Endothelial cell of umbilical vein (primary cell): Measurements from ENCODE around the gene IGSF3. TPM values are rescaled to one million over a fixed set of nuclear protein-coding genes. Genes with fewer than 3 reads are reported as not detected.
"Not testable (repeated sequence)": the region's sequence is repeated elsewhere in the genome, so short reads cannot be mapped to it uniquely, and the experiment has no call there.

Source experiments
- BruUV-seq: library from RNA; stranded (reverse); fragments of 400-500 nt; replicated peaks from 2 replicates; lab custom pipeline; 2021; lab: Mats Ljungman, UMichigan
- CTCF ChIA-PET: fragments of 300-600, 350-600 bp; sonication (Branson Sonifier 250); formaldehyde crosslinking; loops from one replicate; lab custom pipeline; 2021; ENCODE audit warnings: antibody characterized with exemption, inconsistent platforms; lab: Charles Lee
- POLR2A ChIA-PET: fragments of 300-600, 350-600 bp; sonication (Branson Sonifier 250); formaldehyde crosslinking; loops from one replicate; lab custom pipeline; 2021; ENCODE audit warnings: antibody characterized with exemption, inconsistent platforms; lab: Charles Lee
- DNase-seq: peaks from one replicate; pipeline ENCODE4 v3.0.0-alpha.2; 2011; ENCODE audit warnings: low read depth, low spot score
- FAIRE-seq: peaks from 2 replicates; lab custom pipeline; 2011; peaks lifted over from hg19 to GRCh38; lab: Jason Lieb, UNC
- H2AFZ ChIP-seq: 2 replicates; pipeline ENCODE4 v1.6.0; 2012; ENCODE audit warnings: low read depth, low read length, control low read depth, inconsistent platforms
- H3K27ac ChIP-seq: 2 replicates; pipeline ENCODE4 v1.5.1; 2011; ENCODE audit warnings: low read depth, mild to moderate bottlenecking, control low read depth, low read length, moderate library complexity; ENCODE audit not compliant: insufficient read depth
- H3K27me3 ChIP-seq, 2 experiments: 2 replicates each; pipeline versions ENCODE4 v1.6.0 to v1.6.1; 2011; ENCODE audit warnings: low read length in 2 of 2, mixed read lengths in 1 of 2; ENCODE audit not compliant: control insufficient read depth in 2 of 2, insufficient read depth in 2 of 2
- H3K36me3 ChIP-seq, 2 experiments: 2 replicates in 1 of 2; 3 replicates in 1 of 2; pipeline ENCODE4 v1.5.1; 2011; ENCODE audit warnings: low read length in 2 of 2, mild to moderate bottlenecking in 1 of 2, moderate library complexity in 1 of 2; ENCODE audit not compliant: control insufficient read depth in 2 of 2, insufficient read depth in 2 of 2; ENCODE audit errors: extremely low read depth in 1 of 2
- H3K4me1 ChIP-seq: 3 replicates; pipeline ENCODE4 v1.5.1; 2011; ENCODE audit warnings: mild to moderate bottlenecking, low read length; ENCODE audit not compliant: control insufficient read depth, insufficient read depth; ENCODE audit errors: extremely low read depth
- H3K4me2 ChIP-seq: 2 replicates; pipeline ENCODE4 v1.6.1; 2011; ENCODE audit warnings: low read length, control low read depth, mixed read lengths; ENCODE audit not compliant: insufficient read depth
- H3K4me3 ChIP-seq, 3 experiments: fragments of 200-600 bp in 1 of 3; sonication (generic), shearing (Covaris generic) in 1 of 3; replicated peaks in 1 of 3; 2 replicates each; pipeline ENCODE4 v1.5.1; 2011 to 2016; ENCODE audit warnings: control low read depth in 3 of 3, low read length in 3 of 3, mild to moderate bottlenecking in 2 of 3, inconsistent platforms in 1 of 3, low read depth in 1 of 3, moderate library complexity in 1 of 3; ENCODE audit not compliant: insufficient read depth in 1 of 3
- H3K79me2 ChIP-seq: 2 replicates; pipeline ENCODE4 v1.6.0; 2012; ENCODE audit warnings: low read length, inconsistent platforms; ENCODE audit not compliant: control insufficient read depth, insufficient read depth
- H3K9ac ChIP-seq: replicated peaks from 2 replicates; pipeline ENCODE3; 2011; ENCODE audit warnings: low read length, control low read depth; ENCODE audit not compliant: insufficient read depth; ENCODE audit errors: extremely low read depth
- H3K9me1 ChIP-seq: replicated peaks from 3 replicates; pipeline ENCODE4 v1.6.0; 2011; ENCODE audit warnings: mild to moderate bottlenecking, low read length; ENCODE audit not compliant: control insufficient read depth, insufficient read depth; ENCODE audit errors: extremely low read depth
- H3K9me3 ChIP-seq: replicated peaks from 2 replicates; pipeline ENCODE4 v1.5.1; 2012; ENCODE audit warnings: low read length, inconsistent platforms; ENCODE audit not compliant: control insufficient read depth, insufficient read depth
- H4K20me1 ChIP-seq: replicated peaks from 2 replicates; pipeline ENCODE3; 2011; ENCODE audit warnings: mild to moderate bottlenecking, low read length; ENCODE audit not compliant: control insufficient read depth, insufficient read depth; ENCODE audit errors: extremely low read depth
- EZH2 ChIP-seq: IDR thresholded peaks from 2 replicates; pipeline ENCODE4 v1.6.1; 2012; ENCODE audit warnings: borderline replicate concordance, low read depth, mild to moderate bottlenecking, moderate library complexity, low read length, inconsistent platforms; ENCODE audit not compliant: severe bottlenecking
- FOS ChIP-seq: IDR thresholded peaks from 2 replicates; pipeline ENCODE4 v1.6.1; 2011; ENCODE audit warnings: mild to moderate bottlenecking, low read length, moderate library complexity, borderline replicate concordance; ENCODE audit not compliant: insufficient read depth
- GATA2 ChIP-seq: IDR thresholded peaks from 2 replicates; pipeline ENCODE4 v1.7.0; 2011; ENCODE audit warnings: low read depth, mild to moderate bottlenecking, moderate library complexity, mixed read lengths, low read length; ENCODE audit not compliant: insufficient read length, insufficient read depth
- JUN ChIP-seq: IDR thresholded peaks from 2 replicates; pipeline ENCODE4 v1.6.1; 2011; ENCODE audit warnings: borderline replicate concordance, low read depth; ENCODE audit not compliant: insufficient read length, insufficient read depth
- MYC ChIP-seq: IDR thresholded peaks from one replicate; pipeline ENCODE4 v1.6.1; 2011; ENCODE audit warnings: mild to moderate bottlenecking, low read depth, low read length
- POLR2A ChIP-seq: IDR thresholded peaks from 2 replicates; pipeline ENCODE4 v1.6.1; 2012; ENCODE audit warnings: low read depth, mild to moderate bottlenecking, control low read depth, low read length
- POLR2AphosphoS5 ChIP-seq: IDR thresholded peaks from 2 replicates; pipeline ENCODE4 v1.6.1; 2012; ENCODE audit warnings: low read depth, mild to moderate bottlenecking, control low read depth, low read length, moderate library complexity; ENCODE audit not compliant: insufficient read depth
- dilution Hi-C: fragments of 300-500 bp; cut with MboI; formaldehyde crosslinking; loops from one replicate; pipeline ENCODE4 v1.15.0; 2019; ENCODE audit warnings: low sequenced_read_pairs; ENCODE audit not compliant: extremely low pct_ligation_motif_present
- intact Hi-C: fragments of 100-400 bp; cut with micrococcal nuclease; formaldehyde crosslinking; loops from one replicate; pipeline ENCODE4 v1.10.0; 2022
- polyA plus RNA-seq, 4 experiments: library from polyadenylated mRNA; depleted of rRNA in 3 of 4; stranded (reverse) in 3 of 4; unstranded in 1 of 4; fragments of >200 nt; gene quantifications; 2 replicates each; pipeline versions ENCODE4 v1.2.1 to v1.2.3, GENCODE V29; 2011 to 2012; ENCODE audit warnings: missing spikeins in 1 of 4
- total RNA-seq: library from RNA; stranded (reverse); gene quantifications from 2 replicates; pipeline ENCODE4 v1.2.3, GENCODE V29; 2021
- TF ChIP-seq, protein P1 (sequence below): IDR thresholded peaks from 2 replicates; pipeline ENCODE4 v1.6.1; 2011; ENCODE audit not compliant: insufficient read depth, insufficient read length
- TF ChIP-seq, protein P2 (sequence below), 2 donors: IDR thresholded peaks; 1 replicate in 1 of 2; 2 replicates in 1 of 2; pipeline ENCODE4 v1.5.1; 2011; ENCODE audit warnings: low read length in 2 of 2, mild to moderate bottlenecking in 2 of 2, moderate library complexity in 2 of 2, control low read depth in 1 of 2, inconsistent platforms in 1 of 2, low read depth in 1 of 2; ENCODE audit not compliant: insufficient read depth in 1 of 2; ENCODE audit errors: extremely low read depth in 1 of 2

The IGSF3 gene
- total and polyA plus RNA-seq, 2 donors (not counting 3 experiments of a cell fraction or from before 2014, with no cell fraction given) = 0.63 to 2.2 TPM

DNA sequence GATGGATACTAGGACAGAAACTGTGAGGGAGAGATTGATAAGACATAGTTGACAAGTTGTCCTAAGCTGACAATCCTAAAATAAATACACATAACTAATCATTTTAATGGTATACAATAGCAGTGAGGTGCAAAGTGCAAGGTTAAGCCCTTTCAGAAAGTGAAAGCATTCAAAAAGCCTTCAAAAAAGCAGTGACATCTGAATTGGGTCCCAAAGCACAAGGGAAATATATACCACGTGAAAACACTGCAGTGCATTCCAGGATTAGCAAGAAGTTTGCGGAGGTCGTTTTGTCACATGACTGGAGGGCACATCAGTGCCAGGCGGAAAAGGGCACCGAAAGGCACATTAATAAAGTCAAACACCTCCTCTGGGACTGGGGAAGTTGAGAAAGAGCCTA is 42.4 kb downstream of the IGSF3 start:
- CTCF ChIA-PET = interaction anchor here (1.1 kb wide), 1 partner anchor 41 kb away, joined by 3 read pairs; no protein-coding TSS in a partner anchor
- H3K9ac ChIP-seq, H3K9me1 ChIP-seq, H3K4me1 ChIP-seq, DNase-seq, H3K36me3 ChIP-seq, H3K9me3 ChIP-seq, FAIRE-seq, H2AFZ ChIP-seq, POLR2A ChIA-PET, BruUV-seq, intact Hi-C loops, H4K20me1 ChIP-seq, H3K4me2 ChIP-seq, H3K79me2 ChIP-seq, H3K27me3 ChIP-seq, H3K27ac ChIP-seq, dilution Hi-C loops, H3K4me3 ChIP-seq: not testable (repeated sequence)

DNA sequence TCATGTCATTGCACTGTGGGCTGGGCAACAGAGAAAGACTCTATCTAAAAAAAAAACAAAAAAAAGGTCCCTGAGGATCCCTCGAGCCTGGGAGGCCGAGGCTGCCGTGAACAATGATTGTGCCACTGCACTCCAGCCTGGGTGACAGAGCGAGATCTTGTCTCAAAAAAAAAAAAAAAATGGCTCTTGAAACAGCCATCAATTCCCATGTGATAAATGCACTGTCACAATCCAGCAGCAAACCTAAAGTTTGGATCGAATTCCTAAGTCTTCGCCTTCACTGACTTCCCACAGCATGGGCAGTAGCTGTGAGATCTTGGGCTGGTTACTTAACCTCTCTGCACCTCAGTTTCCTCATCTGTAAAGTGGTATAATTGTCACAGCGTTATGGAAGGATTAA is 43.5 kb downstream of the IGSF3 start:
- FAIRE-seq (no peak), DNase-seq (no peak)
- no peak overlapping the region for H3K4me3 ChIP-seq
- no peaks in the 10 kb centered on the region for H3K9me3 ChIP-seq
- CTCF ChIA-PET = interaction anchor here (1.1 kb wide), 1 partner anchor 42 kb away, joined by 3 read pairs; no protein-coding TSS in a partner anchor
- no peaks in the 10 kb centered on the region for H3K27me3 ChIP-seq
- H3K9me1 ChIP-seq = no peaks in the 10 kb centered on the region
- H3K27ac ChIP-seq = no peak overlapping the region
- H4K20me1 ChIP-seq = no peaks in the 10 kb centered on the region
- no peak overlapping the region for H2AFZ ChIP-seq
- no peaks in the 10 kb centered on the region for H3K79me2 ChIP-seq
- H3K4me1 ChIP-seq = no peaks in the 10 kb centered on the region
- TF ChIP-seq, protein P1, sequence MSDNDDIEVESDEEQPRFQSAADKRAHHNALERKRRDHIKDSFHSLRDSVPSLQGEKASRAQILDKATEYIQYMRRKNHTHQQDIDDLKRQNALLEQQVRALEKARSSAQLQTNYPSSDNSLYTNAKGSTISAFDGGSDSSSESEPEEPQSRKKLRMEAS = no peak
- TF ChIP-seq FOS = no peak
- TF ChIP-seq EZH2 = no peak
- no peak for TF ChIP-seq GATA2
- no peak for TF ChIP-seq JUN
- TF ChIP-seq, protein P2, sequence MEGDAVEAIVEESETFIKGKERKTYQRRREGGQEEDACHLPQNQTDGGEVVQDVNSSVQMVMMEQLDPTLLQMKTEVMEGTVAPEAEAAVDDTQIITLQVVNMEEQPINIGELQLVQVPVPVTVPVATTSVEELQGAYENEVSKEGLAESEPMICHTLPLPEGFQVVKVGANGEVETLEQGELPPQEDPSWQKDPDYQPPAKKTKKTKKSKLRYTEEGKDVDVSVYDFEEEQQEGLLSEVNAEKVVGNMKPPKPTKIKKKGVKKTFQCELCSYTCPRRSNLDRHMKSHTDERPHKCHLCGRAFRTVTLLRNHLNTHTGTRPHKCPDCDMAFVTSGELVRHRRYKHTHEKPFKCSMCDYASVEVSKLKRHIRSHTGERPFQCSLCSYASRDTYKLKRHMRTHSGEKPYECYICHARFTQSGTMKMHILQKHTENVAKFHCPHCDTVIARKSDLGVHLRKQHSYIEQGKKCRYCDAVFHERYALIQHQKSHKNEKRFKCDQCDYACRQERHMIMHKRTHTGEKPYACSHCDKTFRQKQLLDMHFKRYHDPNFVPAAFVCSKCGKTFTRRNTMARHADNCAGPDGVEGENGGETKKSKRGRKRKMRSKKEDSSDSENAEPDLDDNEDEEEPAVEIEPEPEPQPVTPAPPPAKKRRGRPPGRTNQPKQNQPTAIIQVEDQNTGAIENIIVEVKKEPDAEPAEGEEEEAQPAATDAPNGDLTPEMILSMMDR (IDR thresholded peaks at IDR 0.05; ENCODE audit: extremely low read depth in 1 of 2, insufficient read depth in 1 of 2, low read depth in 1 of 2, low read length in 2 of 2) = no peak
- TF ChIP-seq POLR2A = no peak
- no peak for TF ChIP-seq MYC
- no peak for TF ChIP-seq POLR2AphosphoS5
- H3K9ac ChIP-seq = no peak overlapping the region
- intact Hi-C loops (no loop called here), dilution Hi-C loops (no loop called here)
- no TSS peak for BruUV-seq
- no peak overlapping the region for H3K4me2 ChIP-seq
- POLR2A ChIA-PET = no interaction called here
- H3K36me3 ChIP-seq = no peaks in the 10 kb centered on the region

DNA sequence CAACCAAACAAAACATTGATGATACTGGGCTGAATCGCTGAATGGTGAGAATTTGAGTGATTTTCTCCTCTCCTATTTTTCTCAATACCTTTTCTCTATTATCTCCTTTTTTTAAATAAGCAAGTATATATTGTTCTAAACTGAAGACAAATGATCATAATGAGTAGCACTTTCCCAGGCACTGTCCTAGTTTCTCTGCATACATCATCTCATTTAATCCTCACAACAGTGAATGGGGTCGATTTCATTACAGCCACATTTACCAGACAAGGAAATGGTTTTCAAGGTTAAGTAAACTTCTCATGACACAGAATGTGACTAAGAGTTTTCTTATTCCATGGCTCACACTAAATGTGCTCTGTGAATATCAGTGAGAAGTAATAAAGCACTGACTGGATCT is 45.0 kb downstream of the IGSF3 start:
- BruUV-seq, H3K4me2 ChIP-seq, H3K27ac ChIP-seq, dilution Hi-C loops, H3K36me3 ChIP-seq, H3K27me3 ChIP-seq, DNase-seq, H3K4me1 ChIP-seq, H3K9ac ChIP-seq, CTCF ChIA-PET, POLR2A ChIA-PET, H2AFZ ChIP-seq, H3K9me1 ChIP-seq, H3K9me3 ChIP-seq, H4K20me1 ChIP-seq, intact Hi-C loops, FAIRE-seq, H3K4me3 ChIP-seq, H3K79me2 ChIP-seq: not testable (repeated sequence)
